HUES6 (cell line): ENCODE data around the gene NID1.

Experiments used
- H3K27ac ChIP-seq: 2 replicates; pipeline ENCODE4 v1.7.0; 2013; ENCODE audit warnings: low read depth, mild to moderate bottlenecking, low read length, inconsistent platforms
- H3K27me3 ChIP-seq: 2 replicates; pipeline ENCODE4 v1.6.1; 2013; ENCODE audit warnings: low read length; ENCODE audit not compliant: control insufficient read depth, insufficient read depth
- H3K36me3 ChIP-seq: 2 replicates; pipeline ENCODE4 v1.6.1; 2013; ENCODE audit warnings: low read length; ENCODE audit not compliant: control insufficient read depth, insufficient read depth
- H3K4me1 ChIP-seq: 2 replicates; pipeline ENCODE4 v1.6.1; 2013; ENCODE audit warnings: low read length; ENCODE audit not compliant: control insufficient read depth, insufficient read depth
- H3K4me3 ChIP-seq: 2 replicates; pipeline ENCODE4 v1.5.1; 2013; ENCODE audit warnings: low read depth, low read length
- H3K9ac ChIP-seq: one replicate; pipeline ENCODE4 v1.6.1; 2013; ENCODE audit warnings: mild to moderate bottlenecking, low read length
- H3K9me3 ChIP-seq: 2 replicates; pipeline ENCODE4 v1.6.1; 2013; ENCODE audit warnings: low read depth, low read length; ENCODE audit not compliant: control insufficient read depth, insufficient read depth

The NID1 gene

DNA sequence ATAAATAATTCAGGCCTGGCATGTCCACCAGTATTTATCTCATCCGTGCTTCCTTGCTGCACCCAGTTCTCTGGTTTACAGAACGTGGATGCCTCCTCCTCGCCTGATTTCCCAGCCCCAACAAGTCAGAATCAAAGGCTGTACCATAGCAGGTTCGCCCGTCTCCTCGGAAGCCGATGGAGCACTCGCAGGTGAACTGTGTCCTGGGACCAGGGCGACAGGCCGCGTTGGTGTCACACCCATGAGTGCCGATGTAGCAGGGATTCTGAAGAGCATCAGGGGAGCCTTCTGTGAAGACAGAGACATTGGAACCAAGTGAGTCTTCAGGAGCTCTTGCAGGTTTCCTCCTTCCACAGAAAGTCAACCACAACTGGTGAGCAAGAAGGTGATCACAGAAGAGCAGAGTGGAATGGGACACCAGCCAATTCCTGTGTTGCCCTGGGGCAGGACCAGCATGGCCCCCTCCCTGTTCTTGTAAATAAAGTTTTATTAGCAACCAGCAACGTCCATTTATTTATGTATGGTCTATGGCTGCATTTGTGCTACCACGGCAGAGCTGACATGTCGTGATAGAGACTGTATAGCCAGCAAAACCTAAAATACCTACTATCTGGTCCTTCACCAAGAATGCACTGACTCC lies 40.8 kb downstream of the NID1 start:
- no peak overlapping the region for H3K27ac ChIP-seq
- H3K36me3 ChIP-seq = peaks cover 20% of the 10 kb centered on the region

DNA sequence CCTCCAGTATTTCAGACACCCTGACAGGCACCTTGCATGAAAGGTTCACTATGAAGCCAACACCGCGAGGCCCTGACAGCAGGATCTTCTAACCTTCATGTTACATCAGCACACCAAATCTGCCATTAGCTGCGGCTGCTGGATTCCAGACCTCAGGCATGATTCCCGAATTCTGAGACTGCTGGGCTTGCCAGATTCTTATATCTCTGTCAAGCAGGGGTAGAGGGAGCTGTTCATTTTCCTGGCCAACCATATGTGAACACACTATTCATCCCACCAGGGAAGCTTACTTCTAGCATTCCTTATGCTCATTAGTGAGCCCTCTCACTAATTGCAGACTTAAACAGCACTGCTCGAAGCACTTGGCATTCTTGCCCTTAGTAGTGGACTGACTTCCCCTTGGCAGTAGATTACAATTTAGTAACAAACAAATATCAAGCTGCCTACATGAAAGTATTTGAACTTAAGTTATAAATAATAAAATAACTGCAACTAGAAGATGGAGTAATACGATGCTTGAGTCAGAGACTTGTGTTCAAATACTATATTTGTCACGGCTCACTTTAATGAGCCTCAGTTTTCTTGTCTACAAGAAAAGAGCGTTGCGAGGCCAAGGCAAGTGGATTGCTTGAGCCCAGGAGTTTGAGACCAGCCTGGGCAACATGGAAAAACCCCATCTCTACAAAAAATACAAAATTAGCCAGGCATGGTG lies 43.3 kb downstream of the NID1 start:
- H3K4me3 ChIP-seq = no peak overlapping the region
- no peaks in the 10 kb centered on the region for H3K4me1 ChIP-seq
- peaks cover 16% of the 10 kb centered on the region for H3K36me3 ChIP-seq
- H3K27me3 ChIP-seq = no peaks in the 10 kb centered on the region
- H3K9ac ChIP-seq = no peak overlapping the region
- no peak overlapping the region for H3K27ac ChIP-seq
- no peaks in the 10 kb centered on the region for H3K9me3 ChIP-seq

More for the DNA sequence above, 40.8 kb downstream of the NID1 start:
- H3K9ac ChIP-seq = no peak overlapping the region
- no peak overlapping the region for H3K4me3 ChIP-seq
- H3K27me3 ChIP-seq = no peaks in the 10 kb centered on the region
- no peaks in the 10 kb centered on the region for H3K4me1 ChIP-seq
- no peaks in the 10 kb centered on the region for H3K9me3 ChIP-seq

- Histone ChIP-seq H3K9me3 (no peaks in the 10 kb centered on the region), H3K27ac (no peak overlapping the region), H3K36me3 (peaks cover 10% of the 10 kb centered on the region), H3K27me3 (no peaks in the 10 kb centered on the region), H3K4me3 (no peak overlapping the region), H3K9ac (no peak overlapping the region), H3K4me1 (no peaks in the 10 kb centered on the region)
Measured at GRCh38 chr1:236020359-236021219, 44.3 kb downstream of the NID1 start.

GRCh38 chr1:236018885-236019453 lies 45.9 kb downstream of the NID1 start:
- no peak overlapping the region for H3K4me3 ChIP-seq
- H3K9ac ChIP-seq = no peak overlapping the region
- H3K27me3 ChIP-seq = no peaks in the 10 kb centered on the region
- no peaks in the 10 kb centered on the region for H3K9me3 ChIP-seq
- H3K36me3 ChIP-seq = peaks cover 2% of the 10 kb centered on the region; the same call in 1 of the 2 replicates
- H3K27ac ChIP-seq = no peak overlapping the region
- no peaks in the 10 kb centered on the region for H3K4me1 ChIP-seq

DNA sequence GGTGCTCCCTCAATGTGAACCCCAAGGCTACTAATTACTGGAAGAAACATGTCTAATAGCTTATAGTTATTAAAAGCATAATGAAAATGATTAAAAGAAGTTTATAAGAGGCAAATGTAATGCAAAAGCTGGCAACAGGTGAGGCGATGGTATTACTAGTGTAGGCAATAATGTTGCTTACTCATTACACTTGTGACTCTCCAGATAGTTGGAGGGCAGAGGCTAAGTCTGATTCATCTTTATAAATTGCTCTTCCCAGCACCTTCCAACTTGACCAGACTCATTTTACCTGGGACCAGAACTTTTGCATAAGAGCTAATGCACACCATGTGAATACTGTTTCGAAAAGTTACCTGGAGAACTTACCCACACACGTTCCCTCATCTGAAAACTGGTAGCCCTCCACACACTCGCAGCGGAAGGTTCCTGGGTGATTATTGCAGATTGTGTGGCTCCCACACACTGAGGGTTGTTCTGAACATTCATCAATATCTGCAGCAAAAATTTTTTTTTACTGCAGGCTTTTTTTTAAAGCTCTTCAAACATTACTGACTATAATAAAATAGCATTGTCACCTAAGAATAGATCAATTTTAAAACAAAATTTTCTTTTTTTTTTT lies 48.0 kb downstream of the NID1 start:
- Histone ChIP-seq H3K9me3 (no peaks in the 10 kb centered on the region), H3K9ac (no peak overlapping the region), H3K4me3 (no peak overlapping the region), H3K36me3 (no peaks in the 10 kb centered on the region), H3K27me3 (no peaks in the 10 kb centered on the region), H3K27ac (no peak overlapping the region), H3K4me1 (no peaks in the 10 kb centered on the region)

GRCh38 chr1:236016083-236016482 lies 48.8 kb downstream of the NID1 start:
- peaks cover 4% of the 10 kb centered on the region; the same call in 1 of the 2 replicates for H3K36me3 ChIP-seq
- no peaks in the 10 kb centered on the region for H3K9me3 ChIP-seq
- no peak overlapping the region for H3K27ac ChIP-seq
- no peaks in the 10 kb centered on the region for H3K27me3 ChIP-seq
- no peak overlapping the region for H3K4me3 ChIP-seq
- H3K4me1 ChIP-seq = no peaks in the 10 kb centered on the region
- no peak overlapping the region for H3K9ac ChIP-seq

DNA sequence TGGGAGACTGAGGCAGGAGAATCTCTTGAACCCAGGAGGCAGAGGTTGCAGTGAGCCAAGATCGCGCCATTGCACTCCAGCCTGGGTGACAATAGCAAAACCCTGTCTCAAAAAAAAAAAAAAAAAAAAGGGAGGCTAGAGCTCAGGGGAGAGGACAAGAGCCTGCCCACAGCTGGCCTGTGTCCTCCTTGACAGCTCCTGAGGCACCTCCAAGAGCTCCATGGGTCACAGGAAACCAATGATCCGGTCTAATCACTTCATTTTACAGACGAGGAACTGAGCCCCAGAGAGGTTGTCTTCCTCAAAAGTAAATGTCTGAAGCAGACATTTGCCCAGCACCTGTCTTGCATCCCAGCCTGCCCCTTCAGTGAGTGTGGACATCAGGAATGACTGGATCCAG lies 49.4 kb downstream of the NID1 start:
- Histone ChIP-seq H3K9ac (no peak overlapping the region), H3K4me1 (no peaks in the 10 kb centered on the region), H3K4me3 (no peak overlapping the region), H3K9me3 (no peaks in the 10 kb centered on the region), H3K27ac (no peak overlapping the region), H3K36me3 (peaks cover 4% of the 10 kb centered on the region; the same call in 1 of the 2 replicates), H3K27me3 (no peaks in the 10 kb centered on the region)

DNA sequence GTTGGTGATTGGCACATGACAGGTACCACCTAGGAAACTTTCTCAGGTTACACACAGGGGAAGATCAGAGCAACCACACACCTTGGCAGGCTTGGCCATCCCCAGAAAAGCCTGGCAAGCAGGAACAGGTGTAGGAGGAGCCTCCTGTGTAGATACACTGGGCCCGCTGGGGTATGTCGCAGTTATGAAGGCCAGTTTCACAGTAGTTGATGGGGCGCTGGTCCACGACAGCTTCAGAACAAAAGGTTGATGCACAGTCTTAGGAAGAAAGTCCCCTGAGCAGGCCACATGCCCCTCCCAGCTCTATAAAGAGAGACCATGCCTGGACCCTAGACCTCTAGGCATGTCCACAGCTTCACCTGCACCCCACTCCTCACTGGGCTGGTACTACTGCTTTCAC lies 51.6 kb downstream of the NID1 start:
- H3K27me3 ChIP-seq = no peaks in the 10 kb centered on the region
- no peaks in the 10 kb centered on the region for H3K4me1 ChIP-seq
- no peak overlapping the region for H3K27ac ChIP-seq
- H3K36me3 ChIP-seq = peaks cover 4% of the 10 kb centered on the region; the same call in 1 of the 2 replicates
- no peak overlapping the region for H3K9ac ChIP-seq
- no peak overlapping the region for H3K4me3 ChIP-seq
- no peaks in the 10 kb centered on the region for H3K9me3 ChIP-seq

DNA sequence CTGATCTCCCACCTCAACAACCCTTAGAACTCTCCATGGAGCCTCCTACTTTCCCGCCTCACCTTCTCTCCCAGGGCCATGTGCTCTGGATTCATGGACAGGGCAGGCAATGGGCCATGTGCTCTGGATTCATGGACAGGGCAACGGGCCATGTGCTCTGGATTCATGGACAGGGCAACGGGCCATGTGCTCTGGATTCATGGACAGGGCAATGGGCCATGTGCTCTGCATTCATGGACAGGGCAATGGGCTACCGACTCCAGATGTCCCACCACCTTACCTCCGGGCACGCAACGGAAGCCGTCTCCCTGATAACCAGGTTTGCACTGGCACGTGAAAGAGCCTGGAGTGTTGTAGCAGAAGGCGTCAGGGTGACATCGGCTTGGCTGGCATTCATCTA lies 53.2 kb downstream of the NID1 start:
- no peak overlapping the region for H3K4me3 ChIP-seq
- no peaks in the 10 kb centered on the region for H3K27me3 ChIP-seq
- H3K36me3 ChIP-seq = peaks cover 4% of the 10 kb centered on the region; the same call in 1 of the 2 replicates

DNA sequence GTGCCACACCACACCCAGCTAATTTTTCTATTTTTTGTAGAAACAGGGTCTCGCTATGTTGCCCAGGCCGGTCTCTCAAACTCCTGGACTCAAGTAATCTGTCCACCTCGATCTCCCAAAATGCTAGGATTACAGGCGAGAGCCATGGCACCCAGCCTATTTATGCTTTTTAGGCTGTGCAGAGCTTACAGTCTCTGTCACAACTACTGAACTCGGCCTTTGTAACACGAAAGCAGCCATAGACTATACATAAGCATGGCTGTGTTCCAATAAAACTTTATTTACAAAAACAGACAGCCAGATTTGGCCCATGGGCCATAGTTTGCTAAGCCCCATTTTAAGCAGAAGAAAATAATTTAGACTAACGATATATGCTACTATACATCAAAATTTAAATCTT lies 54.4 kb downstream of the NID1 start:
- Histone ChIP-seq H3K27me3 (no peaks in the 10 kb centered on the region), H3K4me1 (no peaks in the 10 kb centered on the region), H3K27ac (no peak overlapping the region), H3K4me3 (no peak overlapping the region), H3K9ac (no peak overlapping the region), H3K9me3 (no peaks in the 10 kb centered on the region), H3K36me3 (peaks cover 4% of the 10 kb centered on the region; the same call in 1 of the 2 replicates)

More for the DNA sequence above, 53.2 kb downstream of the NID1 start:
- Histone ChIP-seq H3K4me1 (no peaks in the 10 kb centered on the region), H3K27ac (no peak overlapping the region), H3K9ac (no peak overlapping the region), H3K9me3 (no peaks in the 10 kb centered on the region)
